HG02763 (cell line): ENCODE measurements around the gene TRDMT1.

Experiments used
- ATAC-seq: cut with Tn5 transposase; IDR thresholded peaks from one replicate; pipeline ENCODE4 v1.9.1; 2021; ENCODE audit warnings: mild to moderate bottlenecking, moderate library complexity; ENCODE audit not compliant: unreplicated experiment

Gene TRDMT1

DNA sequence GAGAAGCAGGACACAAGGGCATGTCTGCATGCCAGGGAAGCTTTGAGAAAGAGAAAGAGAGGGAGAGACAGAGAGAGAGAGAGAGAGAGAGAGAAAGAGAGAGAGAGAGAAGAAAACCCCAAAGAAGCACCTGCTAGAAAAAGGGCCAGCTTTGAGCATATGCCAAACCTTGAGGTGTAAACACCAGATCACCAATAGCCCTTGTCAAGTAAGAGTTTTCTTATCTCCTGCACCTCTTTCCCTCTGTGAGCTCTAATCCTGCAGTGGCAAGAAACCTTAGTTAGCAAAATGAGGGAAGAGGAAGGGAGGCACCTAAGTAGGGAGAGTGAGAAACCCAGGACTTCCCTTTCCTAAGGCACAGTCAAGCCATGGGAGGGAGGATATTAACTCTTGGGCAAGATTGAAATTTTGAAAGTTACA, 11.3 kb upstream of the TRDMT1 start:
- no peak for ATAC-seq

DNA sequence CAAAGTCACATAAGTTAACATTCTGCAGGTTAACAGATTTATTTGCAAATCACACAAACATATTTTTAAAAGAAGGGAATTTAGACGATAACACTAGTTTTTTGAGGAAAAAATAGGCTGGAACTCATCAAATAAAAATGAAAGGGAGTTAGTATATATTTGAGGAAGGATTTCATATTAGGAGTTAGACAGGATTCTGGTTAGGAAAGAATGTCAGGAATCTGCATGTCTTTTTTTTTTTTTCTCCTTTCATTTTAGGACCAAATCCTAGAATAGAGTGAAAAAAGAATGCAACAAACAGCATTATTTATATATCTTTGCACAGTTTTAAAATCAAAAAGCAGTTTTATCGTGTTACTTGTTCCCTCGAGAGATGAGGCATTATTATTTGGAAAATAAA, 8.9 kb upstream of the TRDMT1 start:
- ATAC-seq, result no peak

- no peak for ATAC-seq
These were observed 8.4 kb upstream of the TRDMT1 start for GRCh38 chr10:17209881-17210280.

GRCh38 chr10:17209302-17209701, 7.8 kb upstream of the TRDMT1 start:
- no peak for ATAC-seq

DNA sequence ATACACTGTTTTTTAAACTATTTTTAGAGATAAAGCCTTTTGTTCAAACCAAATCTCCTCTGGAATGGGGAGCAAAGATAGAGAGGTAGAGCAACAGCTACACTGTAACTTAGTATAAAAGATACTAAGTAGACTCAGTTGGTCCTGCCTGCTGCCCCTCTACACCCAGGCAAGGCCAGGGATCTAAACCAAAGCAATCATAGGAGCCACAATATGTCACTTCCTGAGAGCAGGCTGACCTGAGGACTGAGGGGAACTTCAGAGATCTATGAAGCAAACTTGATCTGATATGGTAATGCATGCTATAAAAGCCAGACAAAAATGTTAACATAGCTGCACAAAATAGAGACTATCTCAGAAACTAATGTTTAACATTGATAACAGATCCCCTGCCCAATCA, 7.0 kb upstream of the TRDMT1 start:
- no peak for ATAC-seq

- ATAC-seq, result peak; percentile 34
These were observed 4.8 kb upstream of the TRDMT1 start for GRCh38 chr10:17206210-17206709.

DNA sequence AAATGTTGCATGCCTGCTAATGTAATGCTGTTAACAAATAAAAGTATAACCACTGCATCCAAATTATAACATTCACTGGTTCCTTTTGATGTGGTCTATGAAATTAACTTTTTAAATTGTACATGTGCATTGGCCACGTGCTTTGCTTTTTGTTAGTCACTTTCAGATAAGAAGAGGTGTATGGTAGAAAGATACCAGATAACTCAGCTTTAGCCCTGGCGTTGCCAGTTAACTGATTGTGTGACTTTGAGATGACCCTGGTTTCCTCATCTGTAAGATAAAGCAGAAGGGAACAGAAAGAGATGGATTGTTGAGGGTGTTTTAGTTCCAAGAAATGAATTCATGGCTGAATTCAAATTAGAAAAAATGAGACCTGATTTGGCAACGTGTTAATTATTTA, 1.9 kb upstream of the TRDMT1 start:
- no peak for ATAC-seq

DNA sequence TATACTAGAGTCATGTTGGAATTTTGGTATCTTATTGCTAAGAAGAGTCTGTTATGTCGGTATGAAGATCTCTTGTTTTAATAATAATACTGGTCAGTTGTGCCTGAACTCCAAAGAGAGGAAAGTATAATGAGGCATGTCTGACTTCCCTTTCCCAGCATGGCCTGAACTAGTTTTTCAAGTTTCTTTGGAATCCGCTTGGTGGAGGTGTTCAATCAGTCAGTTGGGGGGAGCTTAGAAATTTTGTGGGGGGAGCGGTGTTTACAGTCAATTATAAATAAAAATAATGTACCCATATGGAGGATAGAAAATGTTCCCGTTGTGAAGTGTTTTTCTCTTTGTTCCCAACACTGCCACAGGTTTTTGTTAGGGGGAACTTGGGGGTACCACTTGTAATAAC, 1.5 kb upstream of the TRDMT1 start:
- ATAC-seq, result no peak

DNA sequence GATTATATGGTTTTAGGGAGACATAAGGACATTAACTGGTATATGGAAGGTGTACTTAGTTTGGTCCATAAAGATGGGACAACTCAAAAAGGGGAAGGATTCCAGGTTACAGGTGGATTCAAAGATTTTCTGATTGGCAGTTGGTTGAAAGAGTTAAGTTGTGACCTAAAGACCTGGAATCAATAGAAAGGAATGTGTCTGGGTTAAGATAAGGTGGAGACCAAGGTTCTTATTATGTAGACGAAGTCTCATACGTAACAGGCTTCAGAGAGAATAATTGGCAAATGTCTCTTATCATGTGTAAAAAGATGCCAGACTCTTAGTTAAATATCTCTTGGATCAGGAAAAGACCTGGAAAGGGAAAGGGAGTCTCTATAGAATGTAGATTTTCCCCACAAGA, 1.0 kb upstream of the TRDMT1 start:
- ATAC-seq, result no peak

DNA sequence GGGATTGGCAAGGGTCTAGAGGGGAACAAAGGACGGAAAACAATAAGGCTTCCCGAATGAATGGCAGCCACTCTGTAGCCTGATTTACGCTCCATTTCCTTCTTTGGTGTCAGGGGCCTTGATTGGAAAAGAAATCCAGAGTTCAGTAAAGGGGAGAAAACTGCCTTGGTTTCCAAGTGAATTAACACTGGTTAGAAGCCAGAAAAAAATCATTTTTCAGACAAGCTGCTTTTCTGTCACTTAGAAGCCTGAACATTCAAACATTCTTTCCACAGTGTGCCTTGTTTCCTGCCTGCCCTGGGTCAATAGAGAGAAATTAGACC, 283 bp upstream of the TRDMT1 start:
- ATAC-seq, result no peak

DNA sequence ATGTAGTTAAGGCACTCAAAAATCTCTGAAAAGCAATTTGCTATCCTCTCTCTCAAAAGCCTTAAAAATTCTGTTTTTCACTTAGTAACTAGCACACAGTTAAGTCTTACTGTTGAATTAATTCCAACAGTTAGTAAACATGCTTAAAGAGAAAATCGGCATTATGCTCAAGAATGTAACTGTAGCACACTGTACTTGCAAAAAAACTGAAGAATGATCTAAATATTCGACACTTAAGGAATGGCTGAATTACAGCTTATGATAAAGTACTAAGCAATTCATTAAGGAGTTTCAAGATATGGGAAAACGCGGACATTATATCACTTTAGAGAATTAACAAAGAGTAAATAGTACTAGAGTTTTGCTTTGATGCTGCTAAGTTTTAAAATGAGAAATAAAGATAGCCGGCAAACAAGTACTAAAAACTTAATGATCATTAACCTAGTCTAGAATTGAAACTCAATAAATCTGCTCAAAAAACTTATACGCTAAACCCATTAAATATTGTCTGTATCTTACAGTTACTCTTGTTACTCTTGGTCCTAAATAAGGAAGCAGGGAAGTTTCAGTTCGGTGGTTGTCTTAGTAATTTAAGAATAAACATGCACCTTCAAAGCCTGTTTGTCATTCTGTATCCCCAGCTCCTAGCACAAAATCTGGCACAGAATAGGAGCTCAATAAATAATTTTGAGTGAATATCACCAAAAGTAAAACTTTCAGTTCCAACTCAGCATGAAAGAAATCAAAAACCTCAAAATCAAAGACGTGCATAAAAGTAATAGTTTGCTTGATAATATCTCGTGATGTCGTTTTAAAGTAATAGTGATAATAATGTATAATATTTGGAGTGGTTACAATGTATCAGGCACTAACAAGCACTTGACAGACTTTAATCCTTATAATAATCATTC, 1.2 kb downstream of the TRDMT1 start:
- ATAC-seq, result no peak

DNA sequence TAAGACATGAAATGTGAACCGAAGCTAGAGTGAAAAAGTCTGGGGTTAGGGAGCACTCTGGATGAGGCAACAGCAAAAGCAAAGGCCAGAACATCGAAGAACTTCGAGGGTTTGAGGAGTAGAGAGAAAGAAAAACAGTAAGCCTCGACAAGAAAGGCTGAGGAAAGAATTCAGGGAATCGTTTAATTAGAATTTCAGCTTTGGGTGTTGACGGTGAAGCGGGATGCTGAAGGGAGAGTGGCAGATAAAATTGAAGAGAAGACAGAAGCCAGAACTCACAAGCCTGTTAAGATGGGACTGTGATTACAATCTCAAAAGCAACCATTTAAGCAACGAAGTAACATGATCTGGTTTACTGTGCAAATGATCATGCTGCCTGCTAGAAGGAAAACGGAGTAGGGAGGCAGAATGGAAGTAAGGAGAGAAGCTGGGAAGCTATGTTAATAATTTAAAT, 2.1 kb downstream of the TRDMT1 start:
- no peak for ATAC-seq

- ATAC-seq, result no peak
These were observed 4.9 kb downstream of the TRDMT1 start for GRCh38 chr10:17196573-17196972.

DNA sequence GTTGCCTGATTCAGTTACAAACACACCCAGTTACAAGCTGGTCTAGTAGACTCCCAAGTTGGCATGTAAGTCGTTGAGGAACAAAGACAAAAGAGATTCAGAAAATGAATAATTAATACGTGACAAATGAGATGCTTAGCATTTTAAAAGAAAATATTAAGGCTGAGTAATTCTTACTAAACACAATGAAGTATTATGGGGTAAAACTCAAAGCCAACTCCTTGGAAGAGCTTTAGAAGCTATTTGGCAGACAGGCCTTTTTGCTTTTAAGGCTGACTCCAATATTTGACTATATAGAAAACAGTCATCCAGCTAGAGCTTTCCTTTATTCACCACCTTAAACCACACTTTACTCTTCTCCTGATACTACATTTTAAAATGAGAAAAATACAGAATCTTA, 5.4 kb downstream of the TRDMT1 start:
- ATAC-seq, result no peak

- no peak for ATAC-seq
These were observed 6.4 kb downstream of the TRDMT1 start for GRCh38 chr10:17195083-17195482.

DNA sequence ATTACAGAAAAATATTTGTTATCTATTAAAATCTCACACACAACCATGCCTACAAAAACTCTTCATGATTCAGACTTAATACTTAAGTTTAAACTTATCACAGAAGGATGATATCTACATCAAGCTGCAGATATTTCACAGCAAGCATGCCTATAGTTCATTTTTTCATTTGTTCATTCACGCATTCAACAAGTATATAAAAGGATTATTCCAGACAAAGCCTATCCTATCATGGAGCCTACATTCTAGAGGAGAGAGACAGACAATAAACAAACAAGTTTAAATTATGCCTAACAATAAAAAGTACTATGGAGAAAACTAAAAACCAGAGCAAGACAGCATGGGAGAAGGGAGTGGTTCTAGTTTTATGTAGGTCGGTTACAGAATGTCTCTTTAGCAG, 10.9 kb downstream of the TRDMT1 start:
- no peak for ATAC-seq

DNA sequence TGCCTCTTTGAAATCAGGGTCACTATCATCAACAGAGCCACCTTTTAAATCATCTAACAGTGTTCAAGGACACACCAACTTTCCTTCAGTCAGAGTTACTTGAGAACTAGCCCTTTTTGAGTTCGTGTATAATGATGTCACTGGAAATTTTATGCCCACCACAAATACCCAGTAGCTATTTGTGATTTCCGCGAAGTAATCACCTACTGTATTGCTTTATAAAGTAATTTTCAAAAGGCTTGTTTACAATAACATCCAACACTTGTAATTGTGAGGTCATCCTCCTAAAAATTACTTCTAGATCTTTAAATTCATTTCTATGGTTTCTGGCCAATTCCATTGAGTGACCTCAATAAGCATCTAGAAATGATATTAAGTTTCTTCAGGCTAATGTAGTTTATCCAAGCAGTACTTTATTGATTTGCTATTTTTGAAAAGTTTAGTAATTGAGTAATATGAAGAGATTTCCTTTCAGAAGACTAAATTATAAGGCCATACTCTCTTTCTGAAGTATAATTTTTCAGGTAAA, 12.8 kb downstream of the TRDMT1 start:
- no peak for ATAC-seq

- ATAC-seq, result no peak
These were observed 15.6 kb downstream of the TRDMT1 start for GRCh38 chr10:17185873-17186272.

- ATAC-seq, result no peak
These were observed 18.4 kb downstream of the TRDMT1 start for GRCh38 chr10:17183110-17183509.

GRCh38 chr10:17181751-17182150, 19.7 kb downstream of the TRDMT1 start:
- no peak for ATAC-seq

GRCh38 chr10:17181110-17181509, 20.4 kb downstream of the TRDMT1 start:
- ATAC-seq, result no peak

DNA sequence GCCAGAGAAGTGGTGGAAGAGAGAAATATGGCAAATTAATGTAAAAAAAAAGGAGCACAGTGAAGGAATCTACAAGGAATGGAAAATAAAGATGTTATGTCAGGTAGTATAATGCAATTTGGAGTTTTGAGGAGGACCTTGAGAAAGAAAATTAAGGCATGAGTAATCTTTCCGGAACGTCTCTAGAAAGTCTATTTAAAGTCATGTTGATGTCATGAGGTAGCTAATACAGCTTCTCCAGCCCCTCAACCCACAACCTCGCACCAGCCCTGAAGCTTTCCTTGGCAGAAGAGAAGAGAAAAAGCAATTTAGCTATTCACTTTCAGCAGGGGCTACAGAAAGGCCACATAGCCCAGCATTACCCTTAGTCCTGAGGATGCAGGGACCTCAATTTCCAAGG, 22.5 kb downstream of the TRDMT1 start:
- no peak for ATAC-seq

DNA sequence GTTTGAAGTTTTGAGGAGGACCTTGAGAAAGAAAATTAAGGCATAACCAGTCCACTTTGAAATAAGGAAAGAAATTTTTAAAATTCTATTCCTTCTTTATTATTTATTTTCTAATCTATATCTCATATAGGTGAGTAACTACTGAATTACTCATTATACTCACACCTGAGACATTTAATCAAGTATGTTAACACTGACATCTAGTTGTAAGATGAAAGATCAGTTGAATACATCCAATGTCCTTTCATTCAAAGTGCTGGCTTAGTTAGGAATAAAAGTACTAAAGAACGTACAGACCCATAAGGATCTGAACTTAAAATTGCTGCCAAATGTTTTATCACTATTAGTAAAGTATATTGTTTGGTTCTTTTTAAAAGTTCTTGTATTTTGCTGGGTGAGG, 23.5 kb downstream of the TRDMT1 start:
- no peak for ATAC-seq
